Stimulated activated CD8-positive, alpha-beta memory T cell treated with anti-CD3 and anti-CD28 coated beads, Interleukin-7, amount 100 ng/mL, for 48 hours (primary cell): ENCODE data around the gene ADAMTS2.

Experiments
- DNase-seq, 2 donors: peaks; one replicate each; pipeline ENCODE4 v3.0.0-alpha.2; 2020; ENCODE audit warnings: low read depth in 1 of 2; ENCODE audit errors: extremely low read depth in 1 of 2

The ADAMTS2 gene

GRCh38 chr5:179131321-179131835, 213.9 kb downstream of the ADAMTS2 start:
- DNase-seq, result no peak

DNA sequence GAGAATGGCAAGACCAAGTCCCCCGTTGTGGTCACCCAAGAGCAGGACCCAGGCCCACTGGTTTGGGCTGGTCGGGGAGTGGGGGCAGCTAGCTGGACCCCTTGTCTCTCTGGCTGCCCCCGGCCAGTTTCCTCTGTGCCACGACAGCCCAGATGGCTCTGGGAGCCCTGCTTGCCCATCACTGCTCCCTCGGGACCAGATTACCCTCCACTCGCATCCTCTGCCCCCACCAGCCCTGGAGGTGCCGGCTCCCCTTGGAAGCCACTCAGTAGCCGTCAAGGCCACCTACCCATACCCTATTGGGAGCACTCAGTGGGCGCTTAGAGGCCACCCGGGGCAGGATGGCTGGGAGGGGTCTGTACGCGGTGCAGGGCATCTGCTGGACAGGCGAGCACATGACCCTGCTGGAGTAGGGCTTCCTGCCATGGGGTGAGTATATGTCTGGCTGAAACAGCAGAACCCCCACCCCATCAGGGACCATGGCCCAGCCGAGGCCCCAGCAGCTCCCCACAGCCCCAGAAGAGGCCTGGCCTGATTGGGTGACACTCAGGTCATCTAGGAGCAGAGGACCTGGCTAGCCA, 215.1 kb downstream of the ADAMTS2 start:
- DNase-seq, result no peak

DNA sequence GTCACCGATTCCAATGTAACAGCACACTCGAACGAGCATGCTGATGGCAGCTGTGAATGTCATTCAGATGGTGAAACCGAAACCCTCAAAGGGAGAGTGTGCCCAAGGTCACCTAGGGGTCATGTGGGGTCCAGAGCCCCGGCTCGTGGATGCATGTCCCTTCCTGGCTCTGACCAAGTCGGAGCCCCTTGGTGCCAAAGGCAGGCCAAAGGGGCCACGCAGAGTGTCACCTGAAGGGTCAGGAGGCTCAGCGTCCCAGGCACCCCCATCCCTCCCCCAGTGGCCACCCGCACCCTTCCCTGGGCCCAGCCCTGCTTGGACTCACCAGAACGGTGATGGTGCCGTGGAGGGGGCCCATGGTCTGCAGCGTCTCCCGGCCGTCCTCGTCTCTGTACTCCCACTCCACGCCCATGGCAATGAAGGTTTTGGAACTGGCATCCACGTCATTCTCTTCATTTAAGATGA, 215.6 kb downstream of the ADAMTS2 start:
- DNase-seq, result no peak

DNA sequence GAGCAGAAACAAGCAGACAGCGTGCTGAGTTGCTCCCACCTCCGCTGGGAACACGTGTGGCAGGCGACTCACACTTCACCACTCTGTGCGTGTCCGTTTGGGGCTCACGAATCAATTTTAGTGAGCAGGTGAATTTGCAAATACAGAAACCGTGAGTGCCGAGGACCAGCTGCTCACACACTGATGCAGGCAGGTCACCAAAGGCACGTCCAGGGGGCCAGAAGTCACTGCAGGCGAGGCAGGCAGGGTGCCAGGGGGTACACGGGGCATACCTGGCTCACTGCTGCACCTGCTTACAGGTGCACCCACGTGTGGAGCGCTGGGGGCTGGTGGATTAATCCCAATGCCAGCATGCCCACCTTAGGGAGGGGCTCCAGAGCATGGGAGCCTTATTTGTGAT, 216.3 kb downstream of the ADAMTS2 start:
- no peak for DNase-seq

GRCh38 chr5:179128041-179128365, 217.3 kb downstream of the ADAMTS2 start:
- DNase-seq, result no peak

DNA sequence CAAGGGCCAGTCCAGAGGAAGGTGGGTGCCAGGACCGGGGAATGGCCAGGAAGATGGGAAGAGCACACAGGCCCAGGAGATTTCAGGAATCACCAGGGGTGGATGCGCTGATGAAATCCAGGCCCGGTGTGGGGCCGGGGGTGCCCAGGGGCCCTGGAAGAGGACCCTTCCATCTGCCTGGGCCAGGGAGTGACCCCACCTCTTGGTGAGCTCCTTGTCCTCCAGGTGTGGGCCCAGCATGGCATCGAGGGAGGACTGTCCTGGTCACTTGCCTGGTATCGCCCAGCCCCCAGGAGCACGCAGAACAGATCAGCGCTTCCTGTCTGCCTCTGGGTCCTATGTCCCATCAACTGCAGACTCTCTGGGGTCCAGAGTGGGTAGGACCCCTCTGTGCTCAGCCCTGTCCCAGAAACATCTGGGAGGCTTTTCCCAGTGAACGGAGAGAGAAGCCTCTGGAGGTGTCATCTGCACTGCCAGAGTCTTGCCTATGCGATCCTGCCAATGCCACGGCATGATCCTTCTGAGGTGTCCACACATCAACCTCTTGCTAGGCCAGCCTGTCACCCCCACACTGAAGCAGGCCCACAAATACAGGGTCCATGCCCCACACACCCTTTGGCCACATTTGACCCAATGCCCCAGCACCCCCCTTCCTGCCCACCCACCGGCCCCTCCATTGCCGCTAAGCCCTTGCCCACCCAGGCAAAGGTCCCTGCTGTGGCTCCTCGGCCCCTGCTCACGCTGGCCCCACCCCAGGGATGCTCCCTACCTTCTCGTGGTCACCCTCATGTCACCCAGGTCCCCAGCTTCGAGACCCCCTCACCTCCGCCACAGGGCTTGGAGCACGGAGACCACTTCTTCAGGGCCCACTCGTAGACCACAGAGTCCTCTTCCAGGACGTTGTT, 217.9 kb downstream of the ADAMTS2 start:
- DNase-seq, result no peak

GRCh38 chr5:179126506-179126991, 218.7 kb downstream of the ADAMTS2 start:
- DNase-seq, result no peak

GRCh38 chr5:179125789-179126505, 219.3 kb downstream of the ADAMTS2 start:
- DNase-seq, result no peak

DNA sequence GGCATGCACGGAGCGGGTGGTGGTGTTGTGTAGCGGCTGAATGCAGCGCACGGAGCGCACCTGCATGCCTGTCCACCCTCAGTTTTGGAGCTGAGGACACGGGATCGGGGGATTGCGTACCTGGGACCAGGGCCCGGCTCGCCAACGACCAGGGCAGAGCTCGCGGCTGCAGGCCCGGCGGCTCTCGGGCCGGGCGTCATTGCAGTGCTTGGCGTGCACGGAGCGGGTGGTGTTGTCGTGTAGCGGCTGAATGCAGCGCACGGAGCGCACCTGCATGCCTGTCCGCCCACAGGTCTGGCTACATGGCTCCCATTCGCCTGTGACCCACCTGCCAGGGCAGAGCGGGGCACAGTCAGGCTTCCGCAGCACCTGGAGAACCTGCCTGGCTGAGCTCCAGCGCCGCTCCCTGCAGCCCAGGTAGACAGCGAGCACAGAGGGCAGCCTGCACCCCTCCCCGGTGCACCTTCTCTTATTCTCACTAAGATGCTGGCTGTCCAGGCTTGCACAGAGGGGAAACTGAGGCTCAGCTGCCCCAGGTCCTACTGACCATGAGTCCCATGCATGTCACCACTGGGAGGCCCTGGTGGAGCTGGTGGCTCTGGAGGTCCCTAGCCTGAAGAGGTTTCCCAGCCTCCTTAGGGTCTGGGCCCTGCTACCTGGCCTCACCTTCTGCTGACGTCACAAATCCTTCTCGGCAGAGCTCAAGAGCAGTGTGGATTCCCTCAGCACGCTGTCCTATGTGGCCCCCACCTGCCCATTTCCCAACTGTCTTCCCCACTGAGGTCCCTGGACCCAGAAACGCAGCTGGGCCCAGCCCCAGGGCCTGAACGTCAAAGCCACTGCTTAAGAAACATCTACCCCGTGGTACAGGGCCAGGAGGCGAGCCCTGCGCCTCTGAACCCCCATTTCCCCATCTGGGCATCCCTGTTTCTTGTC, 220.1 kb downstream of the ADAMTS2 start:
- no peak for DNase-seq

DNA sequence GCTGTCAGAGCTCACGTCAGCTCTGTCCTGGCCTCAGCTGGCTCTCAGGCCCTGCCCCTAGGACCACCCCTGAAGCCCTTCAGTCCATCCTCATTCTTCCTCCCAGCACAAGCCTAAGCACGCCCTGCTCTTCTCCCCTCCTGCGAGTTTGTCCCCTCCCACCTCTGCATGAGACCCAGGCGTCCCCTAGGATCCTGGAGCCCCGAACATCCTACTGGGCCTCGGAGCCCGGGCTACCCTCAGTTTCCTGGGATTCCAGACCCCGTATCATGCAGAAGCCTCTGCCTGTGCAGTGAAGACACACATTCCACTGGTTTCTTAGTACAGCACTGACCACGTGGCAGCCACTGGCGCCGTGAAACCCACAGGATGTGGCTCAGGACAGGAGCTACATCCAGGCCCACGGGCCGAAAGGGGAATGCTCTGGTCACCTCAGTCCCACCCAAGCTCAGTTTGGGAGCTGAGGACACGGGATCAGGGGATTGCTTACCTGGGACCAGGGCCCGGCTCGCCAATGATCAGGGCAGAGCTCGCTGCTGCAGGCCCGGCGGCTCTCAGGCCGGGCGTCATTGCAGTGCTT, 220.9 kb downstream of the ADAMTS2 start:
- no peak for DNase-seq

- DNase-seq, result no peak
Observed at GRCh38 chr5:179123491-179124272, 221.6 kb downstream of the ADAMTS2 start.

DNA sequence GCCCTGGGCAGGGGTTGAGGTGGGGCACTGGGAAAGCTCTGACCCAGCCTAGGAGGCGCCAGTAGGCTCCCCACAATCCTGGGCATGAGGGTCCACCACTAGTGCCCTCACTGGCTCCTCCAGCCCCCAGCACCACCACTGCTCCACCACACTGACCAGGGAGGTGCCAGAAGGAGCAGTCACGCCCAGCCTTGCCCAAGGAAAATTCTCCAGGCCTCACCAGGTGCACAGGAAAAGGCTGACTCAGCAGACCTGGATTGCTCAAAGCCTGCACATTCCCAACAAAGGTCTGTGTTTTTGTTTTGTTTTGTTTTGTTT, 222.2 kb downstream of the ADAMTS2 start:
- no peak for DNase-seq

GRCh38 chr5:179122411-179123108, 222.7 kb downstream of the ADAMTS2 start:
- DNase-seq, result no peak

DNA sequence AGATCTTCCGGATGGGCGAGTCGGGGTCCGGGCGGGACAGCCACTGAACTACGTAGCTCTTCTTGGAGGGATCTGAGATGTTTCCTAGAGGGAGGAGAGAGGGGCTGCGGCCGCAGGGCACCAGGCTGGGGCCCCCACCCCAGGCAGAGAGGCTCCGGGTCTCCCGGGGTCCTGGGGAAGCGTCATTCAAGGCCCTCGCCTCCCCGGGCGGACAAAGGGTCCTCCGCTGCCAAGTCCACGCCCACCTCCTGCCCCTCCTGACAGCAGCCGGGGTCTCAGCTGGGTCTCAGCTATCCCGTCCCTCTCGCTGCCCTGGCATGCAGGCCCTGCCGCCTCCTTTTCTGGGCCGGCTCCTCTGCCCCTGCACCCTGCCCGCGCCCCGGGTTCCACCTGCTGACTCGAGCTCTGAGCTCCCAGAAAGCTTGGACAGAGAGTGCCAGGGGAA, 223.6 kb downstream of the ADAMTS2 start:
- no peak for DNase-seq

DNA sequence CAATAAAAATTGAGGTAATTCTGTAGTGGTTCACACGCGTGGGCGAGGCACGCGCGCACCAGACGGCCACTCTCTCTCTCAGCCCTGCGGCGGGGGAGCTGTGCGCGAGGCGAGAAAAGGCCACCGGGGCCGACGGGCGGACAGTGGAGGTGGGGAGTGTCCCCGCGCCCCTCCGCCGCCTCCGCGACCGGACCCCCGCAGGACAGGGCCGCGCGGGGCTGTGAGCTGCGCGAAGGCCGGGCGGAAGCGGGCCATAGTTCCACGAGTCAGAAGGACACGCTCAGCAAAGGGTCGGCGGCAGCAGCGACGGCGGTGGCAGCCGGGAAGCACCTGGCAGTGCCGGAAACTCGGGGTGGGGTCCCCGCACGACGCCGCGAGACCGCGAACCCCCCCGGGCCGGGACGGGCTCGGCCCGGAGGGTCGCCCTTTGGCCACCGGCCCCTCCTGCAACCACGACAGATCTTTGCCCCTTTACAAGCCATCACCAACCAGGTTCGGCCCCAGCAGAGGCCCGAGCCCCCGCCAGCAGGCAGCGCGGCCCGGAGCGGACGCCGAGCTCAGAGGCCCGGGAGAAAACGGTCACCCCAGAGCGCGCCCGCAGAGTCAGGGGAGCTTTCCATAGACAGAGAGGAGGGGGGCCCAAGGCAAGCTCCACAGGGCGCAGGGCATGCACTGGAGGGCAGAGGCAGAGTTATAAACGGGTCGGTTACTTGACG, 224.2 kb downstream of the ADAMTS2 start:
- DNase-seq, result no peak

DNA sequence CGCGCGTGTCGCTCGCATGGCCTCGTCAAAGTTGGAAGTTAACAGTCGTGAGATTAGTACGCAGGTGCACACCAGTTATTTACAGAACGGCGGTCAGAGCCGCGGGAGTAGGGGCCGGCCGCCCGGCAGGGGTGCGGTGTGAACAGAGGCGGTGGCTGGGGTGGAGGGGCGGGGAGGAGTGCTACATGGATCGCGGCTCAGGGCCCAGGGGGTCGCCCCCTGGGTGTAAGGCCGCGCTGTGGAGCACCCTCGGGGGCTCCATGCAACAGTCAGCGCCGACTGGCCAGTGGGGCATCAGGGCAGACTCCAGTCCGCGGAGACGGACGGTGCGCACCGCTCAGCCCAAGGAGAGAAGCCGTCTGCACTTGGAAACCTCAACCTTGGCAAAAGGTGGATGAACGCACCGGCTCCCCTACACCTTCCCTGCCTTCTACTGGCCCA, 224.8 kb downstream of the ADAMTS2 start:
- DNase-seq, result no peak

- no peak for DNase-seq
Observed at GRCh38 chr5:179119415-179120170, 225.7 kb downstream of the ADAMTS2 start.
